ENCODE data around the gene SECTM1.

The SECTM1 gene

DNA sequence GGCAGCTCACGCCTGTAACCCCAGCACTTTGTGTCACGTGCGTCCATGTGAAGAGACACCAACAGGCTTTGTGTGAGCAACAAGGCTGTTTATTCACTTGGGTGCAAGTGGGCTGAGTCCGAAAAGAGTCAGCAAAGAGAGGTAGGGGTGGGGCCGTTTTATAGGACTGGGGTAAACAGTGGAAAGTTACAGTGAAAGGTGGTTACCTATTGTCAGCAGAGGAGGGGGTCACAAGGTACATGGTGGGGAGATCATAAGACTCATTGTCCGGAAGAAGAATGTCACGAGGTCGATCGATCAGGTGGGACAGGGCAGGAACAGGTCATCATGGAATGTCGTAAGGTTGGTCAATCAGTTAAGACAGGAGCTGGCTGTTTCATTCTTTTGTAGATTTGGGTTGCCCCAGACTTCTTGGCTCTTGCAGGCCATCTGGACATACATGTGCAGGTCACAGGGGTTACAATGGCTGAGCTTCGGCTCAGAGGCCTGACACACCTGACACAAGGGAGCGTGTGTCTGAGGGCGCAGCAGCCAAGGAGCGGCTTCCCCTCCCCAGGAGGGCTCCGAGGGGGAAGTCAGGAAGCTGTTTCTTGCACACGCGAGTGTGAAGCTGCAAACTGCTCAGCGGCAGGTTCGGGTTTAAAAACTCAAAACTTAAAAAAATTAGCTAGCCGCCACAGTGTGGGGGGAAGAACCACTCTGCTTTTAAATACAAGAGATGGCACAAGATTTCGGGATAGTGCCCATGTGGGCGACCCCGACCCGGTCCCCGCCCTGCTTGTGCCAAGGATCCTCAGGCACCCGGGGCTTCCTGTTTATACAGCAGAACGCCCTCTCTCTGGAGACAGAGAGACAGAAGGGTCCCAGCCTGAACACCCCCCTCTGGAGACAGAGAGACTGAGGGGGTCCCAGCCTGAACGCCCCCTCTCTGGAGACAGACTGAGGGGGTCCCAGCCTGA lies 13.1 kb upstream of the SECTM1 start:
- DNase-seq: peak; percentile 34

DNA sequence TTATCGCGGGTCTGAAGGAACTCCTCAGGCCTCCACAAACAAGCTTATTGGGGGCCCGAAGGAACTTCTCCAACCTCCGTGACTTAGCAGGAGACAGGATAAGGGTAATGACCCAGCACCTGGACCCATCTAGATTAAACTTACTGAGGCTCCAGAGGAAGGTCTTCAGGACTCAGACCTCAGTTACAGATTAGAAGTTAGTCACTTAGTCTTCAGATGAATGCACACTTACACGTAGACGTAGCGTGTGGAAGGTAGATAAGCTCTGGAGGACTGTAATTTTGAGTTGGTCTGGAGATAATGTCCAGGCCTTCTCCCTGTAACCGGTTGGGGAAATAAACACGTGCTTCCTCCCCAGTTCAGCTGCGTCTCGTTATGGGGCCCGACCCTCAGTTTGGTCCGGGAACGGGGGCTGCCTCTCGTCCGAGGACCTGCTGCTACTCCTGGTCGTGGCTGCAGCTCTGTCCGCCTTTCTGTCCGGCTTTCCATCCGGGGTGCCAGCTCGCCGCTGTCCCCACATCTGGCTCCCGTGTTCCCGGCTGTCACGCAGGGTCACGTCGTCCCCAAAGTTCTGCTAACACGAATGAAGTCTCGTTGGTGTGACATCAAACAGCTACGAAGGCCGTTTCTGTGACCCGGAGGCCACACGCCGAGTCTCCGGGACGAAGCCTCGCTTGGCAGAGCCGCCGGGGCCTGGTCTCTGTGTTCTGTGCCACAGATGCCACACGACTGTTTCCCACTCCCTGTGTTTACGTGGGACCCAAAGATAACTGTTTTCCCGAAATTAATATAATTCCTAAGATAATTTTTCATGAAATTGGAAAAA lies 11.8 kb upstream of the SECTM1 start:
- DNase-seq: peak; percentile 82

- no peak for DNase-seq
Observed at GRCh38 chr17:82344175-82344907, 10.8 kb upstream of the SECTM1 start.

DNA sequence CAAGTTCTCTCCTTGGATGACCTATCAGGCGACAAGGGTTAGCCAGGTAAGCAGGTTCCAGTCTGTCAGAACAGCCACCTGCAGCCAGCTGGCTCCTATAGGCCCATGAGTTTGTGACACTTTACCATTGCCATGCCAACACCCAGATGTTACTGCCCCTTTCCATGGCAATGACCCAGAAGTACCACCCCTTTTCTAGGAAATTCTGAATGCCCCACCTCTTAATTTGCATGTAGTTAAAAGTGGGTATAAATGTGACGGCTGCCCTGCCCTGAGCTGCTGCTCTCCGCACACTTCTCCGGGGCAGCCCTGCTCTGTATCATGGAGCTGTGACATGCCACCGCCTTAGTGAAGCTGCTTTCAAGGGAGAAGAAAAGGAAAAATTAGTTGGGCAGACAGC lies 10.0 kb upstream of the SECTM1 start:
- peak; percentile 55 for DNase-seq

DNA sequence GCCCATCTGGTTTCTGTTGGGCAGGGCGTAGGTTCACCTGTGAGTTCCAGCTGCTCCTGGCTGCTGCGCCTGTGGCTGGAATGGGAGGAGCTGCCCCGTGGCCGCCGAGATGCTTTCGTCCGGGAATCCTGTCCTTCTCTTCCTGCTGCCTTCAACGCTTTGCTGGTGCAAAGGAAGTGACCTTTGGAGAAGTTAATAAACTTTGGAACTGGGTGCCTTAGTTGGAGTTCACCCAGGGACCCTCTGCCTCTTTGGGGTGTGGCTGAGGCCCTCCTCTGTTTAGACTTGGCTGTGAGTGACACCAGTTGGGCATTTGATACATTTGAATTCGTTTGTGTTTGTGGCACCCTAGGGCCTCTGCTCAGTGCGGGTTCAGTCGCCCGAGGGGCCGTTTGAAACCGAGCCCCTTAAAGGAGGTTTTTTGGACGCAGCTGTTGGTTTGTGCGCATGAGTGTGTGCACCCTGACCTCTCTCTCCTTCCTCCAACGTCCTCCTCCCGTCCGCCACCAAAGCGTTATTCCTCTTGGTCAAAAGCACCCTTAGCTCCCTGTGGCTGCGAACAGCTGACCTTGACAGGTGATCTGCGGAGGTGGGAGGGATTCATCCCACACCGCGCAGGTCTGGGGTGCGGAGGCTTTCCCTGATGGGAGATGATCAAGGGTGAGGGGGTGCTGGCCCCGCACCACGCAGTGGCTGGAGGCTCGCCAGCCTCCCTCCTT lies 9.0 kb upstream of the SECTM1 start:
- DNase-seq: no peak

- no peak for DNase-seq
Observed at GRCh38 chr17:82339634-82340580, 6.3 kb upstream of the SECTM1 start.

DNA sequence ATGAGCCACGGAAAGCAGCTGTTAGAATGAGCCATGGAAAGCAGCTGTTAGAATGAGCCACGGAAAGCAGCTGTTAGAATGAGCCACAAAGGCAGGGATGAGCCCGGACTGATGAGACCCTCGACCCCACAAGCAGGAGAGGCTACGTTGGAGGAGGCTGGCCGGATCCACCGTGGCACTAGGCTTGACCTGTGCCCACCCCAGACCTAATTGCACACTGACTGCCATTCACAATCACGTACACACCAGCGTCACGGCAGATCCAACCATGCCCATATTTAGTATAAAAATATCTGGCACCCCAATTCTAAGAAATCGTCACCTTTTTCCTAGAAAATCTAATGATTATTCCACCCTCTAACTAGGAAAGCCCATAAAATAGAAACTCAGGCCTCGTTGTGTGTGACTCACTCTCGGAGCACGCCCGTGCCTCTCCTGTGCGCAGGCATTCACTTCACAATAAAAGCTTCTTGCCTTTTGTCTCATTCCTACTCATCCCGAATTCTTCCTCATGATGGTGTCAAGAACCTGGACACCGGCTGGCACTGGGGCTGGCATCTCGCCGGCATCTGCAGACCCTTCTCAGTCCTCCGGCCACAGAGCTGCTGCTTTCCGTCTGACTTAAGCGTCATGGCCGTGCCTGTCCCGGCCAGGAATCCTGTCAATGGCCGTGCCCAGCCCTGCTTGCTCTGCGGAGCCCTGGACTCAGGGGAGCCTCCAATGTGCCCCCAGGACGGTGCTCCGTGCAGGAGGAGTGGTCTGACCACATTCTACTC lies 5.5 kb upstream of the SECTM1 start:
- no peak for DNase-seq

GRCh38 chr17:82334622-82335394 lies 1.2 kb upstream of the SECTM1 start:
- DNase-seq: peak; percentile 34

GRCh38 chr17:82334204-82334621 lies 647 bp upstream of the SECTM1 start:
- no peak for DNase-seq

GRCh38 chr17:82332669-82333278 lies 792 bp downstream of the SECTM1 start:
- peak; percentile 52 for DNase-seq

DNA sequence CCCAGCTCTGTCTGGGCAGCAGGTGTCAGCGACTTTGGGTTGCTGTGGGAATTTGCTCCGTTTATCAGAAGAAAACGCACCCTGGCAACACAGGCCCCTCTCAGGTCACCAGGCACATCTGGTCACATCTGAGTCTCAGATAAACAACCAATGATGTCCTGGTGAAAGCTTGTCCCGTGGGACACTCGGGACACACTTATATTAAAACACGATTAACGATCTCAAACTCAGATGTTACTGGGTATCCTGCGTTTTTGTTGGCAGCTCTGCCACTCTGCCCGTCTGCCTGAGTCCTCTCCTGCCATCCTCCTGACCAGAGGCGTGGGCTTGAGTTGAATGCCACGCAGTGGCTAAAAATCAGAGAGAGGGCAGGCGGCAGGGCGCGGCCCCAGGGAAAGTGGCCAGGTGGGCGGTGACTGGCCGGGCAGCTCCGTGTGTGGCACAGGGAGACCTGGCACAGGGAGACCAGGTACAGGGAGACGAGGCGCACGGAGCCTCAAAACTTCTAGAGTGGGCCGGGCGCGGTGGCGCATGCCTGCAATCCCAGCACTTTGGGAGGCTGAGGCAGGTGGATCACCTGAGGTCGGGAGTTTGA lies 2.1 kb downstream of the SECTM1 start:
- DNase-seq: no peak

- DNase-seq: peak; percentile 55
Observed at GRCh38 chr17:82330322-82331239, 3.0 kb downstream of the SECTM1 start.

GRCh38 chr17:82329683-82330321 lies 3.8 kb downstream of the SECTM1 start:
- DNase-seq: no peak

DNA sequence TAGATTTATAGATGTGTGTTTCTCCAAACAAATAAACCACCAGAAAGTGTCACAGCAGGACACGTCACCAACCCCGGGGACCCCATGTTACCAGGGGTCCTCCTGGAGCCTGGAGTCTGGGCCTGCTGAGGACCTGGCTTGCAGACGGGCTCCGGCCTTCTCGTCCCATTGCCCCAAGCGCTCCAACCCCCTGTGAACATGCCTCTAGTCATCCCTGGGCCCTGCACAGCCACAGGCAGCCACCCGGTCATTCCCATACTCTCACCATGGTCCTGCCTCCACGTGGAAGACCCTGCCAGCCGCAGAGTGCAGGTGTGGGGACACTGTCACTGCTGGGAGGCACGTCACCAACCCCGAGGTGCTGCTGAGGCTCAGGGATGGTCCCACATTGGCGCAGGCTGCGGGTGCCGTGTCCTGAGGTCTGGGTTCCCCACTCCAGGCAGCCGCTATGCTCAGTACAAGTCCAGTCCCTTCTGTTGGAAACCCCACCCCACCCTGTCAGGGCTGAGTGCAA lies 4.5 kb downstream of the SECTM1 start:
- no peak for DNase-seq

DNA sequence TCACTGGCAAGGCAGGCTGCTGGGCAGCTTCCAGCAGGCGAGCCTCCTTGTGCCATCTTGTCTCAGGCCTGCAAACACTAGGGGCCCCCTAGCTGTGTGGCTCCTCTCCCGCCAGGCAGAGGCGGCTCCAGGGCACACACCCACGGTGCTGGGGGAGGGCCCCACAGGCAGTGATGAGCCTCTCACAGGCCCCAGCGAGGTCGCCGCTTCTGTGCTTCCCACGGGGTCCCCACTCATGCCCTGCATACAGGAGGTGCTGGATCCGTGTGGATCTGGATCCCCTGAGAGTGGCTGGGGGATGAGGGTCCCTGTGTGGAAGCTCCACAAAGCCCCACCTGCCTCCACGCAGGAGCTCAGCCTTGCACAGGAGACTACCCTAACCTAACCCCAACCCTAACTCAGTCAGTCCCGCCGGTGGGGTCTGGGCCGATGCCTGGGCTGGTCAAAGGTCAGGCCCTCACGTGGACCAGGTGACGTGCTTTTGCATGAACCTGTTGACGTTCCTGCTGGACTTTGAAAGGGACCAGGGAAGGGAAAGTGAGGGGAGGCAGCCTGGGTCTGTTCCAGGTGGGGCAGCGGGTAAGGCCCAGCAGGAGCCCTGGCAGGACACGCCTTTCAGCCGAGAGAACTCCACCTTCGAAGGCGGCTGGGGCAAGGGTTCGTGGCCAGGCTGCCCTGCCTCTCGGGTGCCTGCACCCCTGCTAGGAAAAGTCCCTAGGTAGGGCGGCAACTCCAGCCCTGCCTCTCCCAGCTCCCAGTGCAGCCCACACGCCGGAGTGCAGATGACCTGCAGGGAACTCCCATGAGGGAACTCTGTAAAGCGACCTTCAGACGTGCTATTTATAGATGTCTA lies 5.2 kb downstream of the SECTM1 start:
- peak; percentile 51 for DNase-seq

DNA sequence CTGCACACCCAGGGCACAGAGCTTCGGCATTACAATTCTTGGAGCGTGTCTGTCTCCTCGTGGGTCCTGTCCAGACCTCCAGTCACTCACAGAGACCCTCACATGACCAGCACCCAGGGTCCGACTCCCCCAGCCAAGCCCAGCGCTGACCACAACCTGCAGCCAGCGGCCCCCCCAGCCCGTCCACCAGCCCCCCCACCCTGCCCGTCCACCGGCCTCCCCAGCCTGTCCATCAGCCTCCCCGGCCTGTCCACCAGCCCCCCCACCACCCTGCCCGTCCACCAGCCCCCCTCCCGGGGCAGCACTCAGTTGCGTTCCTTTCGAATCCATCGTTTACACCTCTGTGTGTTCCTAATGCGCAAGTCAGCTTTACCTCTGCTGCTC lies 5.8 kb downstream of the SECTM1 start:
- no peak for DNase-seq

Measured in hematopoietic multipotent progenitor cell treated with erythropoietin and hydrocortisone succinate and interleukin-3 and kit ligand, for 6 days (in vitro differentiated cells).